Psoas muscle (tissue), 8 donors: Measurements from ENCODE around the gene ZFP69B. TPM values are rescaled to one million over a fixed set of nuclear protein-coding genes. Genes with fewer than 3 reads are reported as not detected.

Experiments used
- ATAC-seq, 4 donors: fragments of 200-7000 bp; cut with Tn5 transposase; one replicate each; pipeline ENCODE4 v1.9.1; 2020; ENCODE audit warnings: moderate library complexity in 3 of 4, mild to moderate bottlenecking in 2 of 4
- DNase-seq, 2 donors: peaks; one replicate each; pipeline ENCODE4 v3.0.0-alpha.2; 2020
- H3K27ac ChIP-seq: fragments of 200-600 bp; one replicate; pipeline ENCODE4 v1.8.0; 2022
- H3K27me3 ChIP-seq, 3 donors: fragments of 200-600 bp in 1 of 3; one replicate each; pipeline versions ENCODE4 v1.6.1 to v1.8.0; 2013 to 2022; ENCODE audit warnings: low read length in 2 of 3, mild to moderate bottlenecking in 2 of 3, moderate library complexity in 1 of 3; ENCODE audit not compliant: insufficient read depth in 3 of 3
- H3K36me3 ChIP-seq, 2 donors: fragments of 200-600 bp in 1 of 2; one replicate each; pipeline versions ENCODE4 v1.6.1 to v1.8.0; 2013 to 2022; ENCODE audit warnings: low read depth in 1 of 2, mild to moderate bottlenecking in 1 of 2, moderate library complexity in 1 of 2; ENCODE audit not compliant: insufficient read depth in 1 of 2
- H3K4me1 ChIP-seq: fragments of 200-600 bp; one replicate; pipeline ENCODE4 v1.8.0; 2022
- H3K4me3 ChIP-seq: fragments of 200-600 bp; one replicate; pipeline ENCODE4 v1.8.0; 2022; ENCODE audit warnings: mild to moderate bottlenecking
- H3K9me3 ChIP-seq: fragments of 200-600 bp; one replicate; pipeline ENCODE4 v1.8.0; 2022
- CTCF ChIP-seq: fragments of 200-600 bp; IDR thresholded peaks from one replicate; pipeline ENCODE4 v1.8.0; 2022; ENCODE audit warnings: antibody characterized with exemption
- WGBS, 3 donors: extraction: QIAGEN DNeasy Blood & Tissue Kit; methylation state at CpG; one replicate each; pipeline versions ENCODE4 v1.1.6 to v1.1.7; 2013; 5-methylcytosine and 5-hydroxymethylcytosine counted together
- intact Hi-C, 2 donors: fragments of 100-400 bp; cut with DNase I; formaldehyde crosslinking; loops; one replicate each; pipeline versions ENCODE4 v1.11.0 to v1.14.2; 2022
- polyA plus RNA-seq, 3 donors: library from polyadenylated mRNA; stranded (reverse); fragments of 200-250 nt; gene quantifications; one replicate each; pipeline ENCODE4 v1.2.3, GENCODE V29; 2013
- total RNA-seq, 4 donors: library from RNA; stranded (reverse); fragmentation: NEBNext Ultra II Directional in 2 of 4; extraction: Animal tissue kit (Norgen Biotek cat#: 25700) in 2 of 4; gene quantifications; one replicate each; pipeline versions ENCODE4 v1.2.1 to v1.2.4, GENCODE V29; 2021 to 2023
- donor health status: healthy with polysubstance abuse.
- donor health status: DM: no; HTN: no; CAD: no; lungs with moderate emphysema.
- donor health status: Bipolar disorder and iron deficiency.
- donor health status: healthy.
- donor health status: DM: yes; HTN: yes; CAD: no.
- donor health status: DM: no; HTN: no; CAD: no.
- donor health status: DM: no; HTN: no; CAD: no.
- donor health status: DM: yes; HTN: yes; CAD: no.

ZFP69B gene
- total and polyA plus RNA-seq, 7 donors: 0.25 to 1.4 (median 0.54) TPM

GRCh38 chr1:40431385-40431784 lies 18.9 kb upstream of the ZFP69B start:
- no peak overlapping the region for H3K27ac ChIP-seq
- H3K27me3 ChIP-seq: no peaks in the 10 kb centered on the region
- H3K4me1 ChIP-seq: no peaks in the 10 kb centered on the region
- H3K36me3 ChIP-seq: no peaks in the 10 kb centered on the region
- no peak for TF ChIP-seq CTCF
- DNase-seq (no peak), ATAC-seq (no peak)
- no peak overlapping the region for H3K4me3 ChIP-seq
- intact Hi-C loops: no loop called here
- H3K9me3 ChIP-seq: peaks cover 5% of the 10 kb centered on the region

- Histone ChIP-seq H3K27ac (no peak overlapping the region), H3K4me1 (no peaks in the 10 kb centered on the region), H3K4me3 (no peak overlapping the region), H3K9me3 (peaks cover 5% of the 10 kb centered on the region), H3K27me3 (no peaks in the 10 kb centered on the region), H3K36me3 (no peaks in the 10 kb centered on the region)
- DNase-seq (no peak), ATAC-seq (no peak)
- TF ChIP-seq CTCF: no peak
- WGBS, 3 donors: 29 to 39% (median 37%) methylated on average over 3 of the region's 3 CpGs
- intact Hi-C loops: no loop called here
Measured at GRCh38 chr1:40432644-40433390, 17.5 kb upstream of the ZFP69B start.

GRCh38 chr1:40435471-40435870 lies 14.8 kb upstream of the ZFP69B start:
- no peaks in the 10 kb centered on the region for H3K36me3 ChIP-seq
- TF ChIP-seq CTCF: no peak
- no peak for DNase-seq
- no peaks in the 10 kb centered on the region for H3K27me3 ChIP-seq
- ATAC-seq: no peak
- intact Hi-C loops: no loop called here
- no peaks in the 10 kb centered on the region for H3K4me1 ChIP-seq
- H3K27ac ChIP-seq: no peak overlapping the region
- H3K4me3 ChIP-seq: no peak overlapping the region
- WGBS, 3 donors: 79 to 88% (median 80%) methylated on average over 5 of the region's 5 CpGs
- H3K9me3 ChIP-seq: peaks cover 5% of the 10 kb centered on the region

- H3K27me3 ChIP-seq: no peaks in the 10 kb centered on the region
- no peak overlapping the region for H3K27ac ChIP-seq
- no peak for ATAC-seq
- WGBS, 3 donors: 82 to 87% (median 86%) methylated on average over 4 of the region's 4 CpGs
- no peak overlapping the region for H3K4me3 ChIP-seq
- intact Hi-C loops: no loop called here
- no peaks in the 10 kb centered on the region for H3K4me1 ChIP-seq
- H3K9me3 ChIP-seq: peaks cover 5% of the 10 kb centered on the region
- H3K36me3 ChIP-seq: no peaks in the 10 kb centered on the region
- DNase-seq: no peak
- TF ChIP-seq CTCF: no peak
Measured at GRCh38 chr1:40435876-40436275, 14.4 kb upstream of the ZFP69B start.
